ENCODE data around the gene IL2RA.
"Not testable (repeated sequence)": the region's sequence is repeated elsewhere in the genome, so short reads cannot be mapped to it uniquely, and the experiment has no call there.

The IL2RA gene

DNA sequence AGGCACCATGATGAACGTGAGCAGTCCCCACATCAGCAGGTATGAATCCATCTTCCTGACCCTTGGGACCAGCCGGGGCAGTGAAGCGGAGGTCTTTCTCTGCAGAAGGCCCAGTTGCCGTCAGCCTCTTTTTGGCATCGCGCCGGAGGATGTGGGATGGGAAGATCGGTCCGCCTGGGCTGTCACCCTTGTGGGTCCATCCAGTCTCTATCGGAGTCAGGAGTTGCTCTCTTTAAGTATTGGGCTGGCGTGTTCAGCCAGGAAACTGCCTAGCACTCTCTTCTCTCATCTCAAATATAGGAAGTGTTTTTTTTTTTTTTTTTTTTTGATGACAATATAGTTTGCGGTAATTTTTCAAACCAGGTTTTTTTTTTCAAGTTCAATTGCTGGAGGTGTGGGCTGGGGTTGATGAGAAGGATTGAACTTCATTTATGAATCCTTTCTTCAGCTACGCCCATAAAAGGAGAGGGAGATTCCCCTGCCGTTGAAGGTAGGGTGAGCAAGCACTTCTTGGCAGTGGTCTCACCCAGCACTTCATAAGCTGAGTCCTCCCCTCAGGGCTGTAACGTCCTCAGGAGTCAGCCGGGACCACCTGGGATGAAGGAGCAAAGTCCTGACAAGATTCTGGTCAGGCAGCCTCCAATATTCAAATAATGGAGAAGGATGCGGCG, at the start of gene IL2RA:
Gene IL2RA (minus strand): TSS at position 267 of the 671 bp plus-strand sequence. CDS start 216 bp downstream, at position 51.
- no peak within 1 kb of the TSS for H3K27ac ChIP-seq
- TF ChIP-seq, protein P1, sequence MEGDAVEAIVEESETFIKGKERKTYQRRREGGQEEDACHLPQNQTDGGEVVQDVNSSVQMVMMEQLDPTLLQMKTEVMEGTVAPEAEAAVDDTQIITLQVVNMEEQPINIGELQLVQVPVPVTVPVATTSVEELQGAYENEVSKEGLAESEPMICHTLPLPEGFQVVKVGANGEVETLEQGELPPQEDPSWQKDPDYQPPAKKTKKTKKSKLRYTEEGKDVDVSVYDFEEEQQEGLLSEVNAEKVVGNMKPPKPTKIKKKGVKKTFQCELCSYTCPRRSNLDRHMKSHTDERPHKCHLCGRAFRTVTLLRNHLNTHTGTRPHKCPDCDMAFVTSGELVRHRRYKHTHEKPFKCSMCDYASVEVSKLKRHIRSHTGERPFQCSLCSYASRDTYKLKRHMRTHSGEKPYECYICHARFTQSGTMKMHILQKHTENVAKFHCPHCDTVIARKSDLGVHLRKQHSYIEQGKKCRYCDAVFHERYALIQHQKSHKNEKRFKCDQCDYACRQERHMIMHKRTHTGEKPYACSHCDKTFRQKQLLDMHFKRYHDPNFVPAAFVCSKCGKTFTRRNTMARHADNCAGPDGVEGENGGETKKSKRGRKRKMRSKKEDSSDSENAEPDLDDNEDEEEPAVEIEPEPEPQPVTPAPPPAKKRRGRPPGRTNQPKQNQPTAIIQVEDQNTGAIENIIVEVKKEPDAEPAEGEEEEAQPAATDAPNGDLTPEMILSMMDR (conservative IDR thresholded peaks at IDR 0.05) = no peak
- TF ChIP-seq ZFX (IDR thresholded peaks at IDR 0.05) = no peak

DNA sequence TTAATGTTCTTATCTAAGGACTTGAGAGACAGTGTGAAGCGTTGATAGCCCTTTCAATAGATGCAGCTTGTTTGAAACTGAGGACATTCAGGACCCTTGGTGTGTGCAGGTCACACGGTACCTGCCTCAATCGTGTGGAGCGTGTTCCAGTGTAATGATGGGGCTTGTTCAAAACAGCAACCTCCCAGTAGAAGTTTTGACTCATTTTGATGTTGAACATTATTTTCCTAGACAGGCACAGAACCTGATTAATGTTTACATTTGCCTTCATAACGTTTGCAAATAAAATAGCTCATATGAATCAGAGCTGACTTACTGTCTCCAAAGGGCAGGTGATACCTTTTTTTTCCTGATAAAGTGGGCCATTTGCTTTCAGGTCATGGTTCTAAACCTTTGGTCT, 48.0 kb upstream of the IL2RA start:
- no peak for TF ChIP-seq ZFX (IDR thresholded peaks at IDR 0.05)
- TF ChIP-seq, protein P1 (conservative IDR thresholded peaks at IDR 0.05) = no peak
- no peak overlapping the region for H3K27ac ChIP-seq

DNA sequence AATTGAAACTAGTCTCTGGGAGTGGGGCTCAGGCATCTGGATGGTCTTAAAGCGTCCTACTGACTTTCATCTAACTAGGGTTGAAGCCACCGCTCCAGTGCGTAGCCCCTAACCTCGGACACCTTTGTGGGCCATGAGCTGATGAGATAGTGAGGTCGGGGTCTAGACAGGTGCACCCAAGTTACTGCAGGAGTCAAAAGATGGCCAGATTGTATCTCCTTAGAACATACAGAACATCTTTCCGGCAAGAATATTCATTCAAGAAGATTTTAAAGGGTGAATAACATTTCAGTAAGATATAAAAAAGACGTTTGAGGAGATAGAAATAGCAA, 47.2 kb upstream of the IL2RA start:
- TF ChIP-seq, protein P1 (conservative IDR thresholded peaks at IDR 0.05) = no peak
- no peak overlapping the region for H3K27ac ChIP-seq

DNA sequence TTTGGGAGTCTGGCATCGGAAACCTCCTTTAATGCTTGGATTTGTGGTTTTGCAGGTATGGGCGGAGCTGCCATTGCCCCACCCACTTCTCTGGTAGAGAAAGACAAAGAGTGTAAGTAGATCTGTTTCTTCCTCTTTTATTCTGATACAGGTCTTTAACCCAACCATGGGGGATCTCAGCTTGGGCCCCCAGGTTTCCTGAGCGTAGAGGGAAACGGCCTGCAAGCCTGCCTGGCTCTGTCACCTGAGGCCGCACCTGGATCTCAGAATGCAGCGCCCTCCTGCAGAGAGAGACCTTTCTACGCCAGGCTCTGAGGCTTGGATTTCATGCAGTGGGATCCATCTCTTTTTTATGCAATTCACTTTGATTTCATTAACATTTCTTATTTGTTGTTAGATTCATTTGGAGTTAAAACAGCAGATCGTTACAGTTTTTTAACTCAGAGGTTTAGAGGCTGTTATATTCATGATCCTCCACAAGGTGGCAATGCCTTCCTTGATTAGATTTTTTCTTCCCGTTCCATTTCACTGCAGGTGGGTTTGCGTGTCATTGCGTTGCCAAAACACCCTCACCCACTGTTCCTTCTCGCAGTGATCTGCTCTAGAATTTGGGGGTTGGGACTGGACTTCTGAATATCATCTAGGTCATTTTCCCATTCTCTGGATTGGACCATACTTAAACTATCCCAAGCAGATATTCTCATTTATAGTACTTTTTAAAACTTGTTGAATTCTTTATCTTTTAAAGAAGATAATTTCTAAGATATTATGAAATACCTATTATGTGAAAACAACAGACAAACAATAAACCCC, 46.7 kb upstream of the IL2RA start:
- H3K27ac ChIP-seq = no peak overlapping the region
- TF ChIP-seq, protein P1 (conservative IDR thresholded peaks at IDR 0.05) = peak; percentile 85
- no peak for TF ChIP-seq ZFX (IDR thresholded peaks at IDR 0.05)

DNA sequence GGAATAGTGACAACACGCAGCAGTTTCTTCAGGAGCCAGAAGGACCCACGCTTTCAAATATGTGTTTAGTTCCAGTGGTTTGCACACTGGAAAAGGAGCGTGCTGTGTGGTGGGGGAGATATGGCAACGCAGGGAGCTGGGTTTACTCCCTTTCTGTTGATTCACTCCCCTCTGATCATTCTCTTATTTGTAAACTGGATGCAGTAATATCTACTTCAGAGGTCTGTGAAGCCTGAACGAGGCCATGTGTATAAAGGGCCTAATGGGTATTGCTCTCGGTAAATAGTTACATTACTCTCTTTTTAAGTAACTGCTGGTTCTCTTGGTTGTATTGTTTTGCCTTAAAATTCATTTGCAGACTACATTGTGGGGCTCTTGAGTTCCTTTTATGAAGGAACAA, 45.9 kb upstream of the IL2RA start:
- TF ChIP-seq, protein P1 (conservative IDR thresholded peaks at IDR 0.05) = no peak
- no peak for TF ChIP-seq ZFX (IDR thresholded peaks at IDR 0.05)
- no peak overlapping the region for H3K27ac ChIP-seq

DNA sequence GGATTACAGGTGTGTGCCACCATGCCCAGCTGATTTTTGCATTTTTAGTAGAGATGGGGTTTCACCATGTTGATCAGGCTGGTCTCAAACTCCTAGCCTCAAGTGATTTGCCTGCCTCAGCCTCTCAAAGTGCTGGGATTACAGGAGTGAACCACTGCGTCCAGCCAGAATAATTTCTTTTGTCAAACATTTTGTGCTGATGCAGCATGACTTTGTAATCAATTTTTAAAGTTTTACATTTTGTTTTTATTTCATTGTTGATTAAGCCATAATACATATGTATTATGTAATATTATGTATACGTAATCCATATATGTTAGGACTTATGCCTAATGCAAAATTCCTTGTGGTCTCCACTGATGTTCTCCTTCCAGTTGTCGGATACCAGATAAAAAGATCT, 45.4 kb upstream of the IL2RA start:
- H3K27ac ChIP-seq = not testable (repeated sequence)

DNA sequence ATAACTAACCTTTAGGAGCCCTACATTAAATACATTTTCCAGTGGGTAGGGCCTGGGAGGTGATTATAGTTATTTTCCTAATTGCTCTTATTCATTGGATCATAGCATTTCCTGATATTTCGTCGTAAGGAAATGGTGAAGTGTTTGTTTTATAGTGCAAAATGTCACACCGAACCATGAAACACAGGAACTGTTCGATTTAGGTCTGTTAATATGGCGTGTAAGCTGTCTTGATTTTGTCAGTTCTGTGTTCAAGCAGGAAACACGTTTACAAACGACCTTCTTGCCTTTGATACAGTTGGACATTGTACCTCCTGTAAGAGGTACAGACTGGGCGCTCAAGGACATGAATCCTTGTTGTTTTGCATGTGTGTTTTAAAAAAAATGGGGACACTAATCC, 41.4 kb upstream of the IL2RA start:
- no peak overlapping the region for H3K27ac ChIP-seq
- no peak for TF ChIP-seq ZFX (IDR thresholded peaks at IDR 0.05)
- TF ChIP-seq, protein P1 (conservative IDR thresholded peaks at IDR 0.05) = no peak

Measured in C4-2B (cell line).